ENCODE results near the gene TREX2.

DNA sequence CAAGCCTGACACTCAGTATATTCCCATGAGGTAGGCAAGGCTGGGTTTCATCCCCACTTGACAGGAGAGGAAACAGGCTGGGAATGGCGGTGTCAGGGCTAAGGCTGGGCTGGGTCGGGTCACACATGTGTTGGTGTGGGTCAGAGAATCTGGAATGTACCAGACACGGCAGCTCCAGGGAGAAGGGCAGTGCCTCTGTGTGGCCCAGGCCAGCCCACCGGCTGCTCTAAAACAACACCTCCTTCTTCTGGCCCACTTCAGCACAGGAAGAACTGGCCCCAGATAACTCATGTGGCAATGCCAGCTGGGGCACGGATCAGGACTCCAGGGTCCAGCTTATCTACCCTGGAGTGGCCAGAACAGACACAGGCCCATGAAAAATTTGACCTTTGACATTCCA, 18.3 kb upstream of the TREX2 start:
- TF ChIP-seq, protein P1, sequence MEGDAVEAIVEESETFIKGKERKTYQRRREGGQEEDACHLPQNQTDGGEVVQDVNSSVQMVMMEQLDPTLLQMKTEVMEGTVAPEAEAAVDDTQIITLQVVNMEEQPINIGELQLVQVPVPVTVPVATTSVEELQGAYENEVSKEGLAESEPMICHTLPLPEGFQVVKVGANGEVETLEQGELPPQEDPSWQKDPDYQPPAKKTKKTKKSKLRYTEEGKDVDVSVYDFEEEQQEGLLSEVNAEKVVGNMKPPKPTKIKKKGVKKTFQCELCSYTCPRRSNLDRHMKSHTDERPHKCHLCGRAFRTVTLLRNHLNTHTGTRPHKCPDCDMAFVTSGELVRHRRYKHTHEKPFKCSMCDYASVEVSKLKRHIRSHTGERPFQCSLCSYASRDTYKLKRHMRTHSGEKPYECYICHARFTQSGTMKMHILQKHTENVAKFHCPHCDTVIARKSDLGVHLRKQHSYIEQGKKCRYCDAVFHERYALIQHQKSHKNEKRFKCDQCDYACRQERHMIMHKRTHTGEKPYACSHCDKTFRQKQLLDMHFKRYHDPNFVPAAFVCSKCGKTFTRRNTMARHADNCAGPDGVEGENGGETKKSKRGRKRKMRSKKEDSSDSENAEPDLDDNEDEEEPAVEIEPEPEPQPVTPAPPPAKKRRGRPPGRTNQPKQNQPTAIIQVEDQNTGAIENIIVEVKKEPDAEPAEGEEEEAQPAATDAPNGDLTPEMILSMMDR (IDR thresholded peaks at IDR 0.05): no peak
- TF ChIP-seq POLR2A (IDR thresholded peaks at IDR 0.05) (no peak), EP300 (IDR thresholded peaks at IDR 0.05) (no peak)

Measured in ovary (tissue), 3 donors.